Middle frontal gyrus (tissue), 1 donor: ENCODE results near the gene SLC34A1.
"Not testable (repeated sequence)": the region's sequence is repeated elsewhere in the genome, so short reads cannot be mapped to it uniquely, and the experiment has no call there.

Experiments
- DNase-seq: peaks from one replicate; pipeline ENCODE4 v3.0.0-alpha.2; 2015; ENCODE audit warnings: low spot score; ENCODE audit errors: extremely low spot score

Gene SLC34A1

DNA sequence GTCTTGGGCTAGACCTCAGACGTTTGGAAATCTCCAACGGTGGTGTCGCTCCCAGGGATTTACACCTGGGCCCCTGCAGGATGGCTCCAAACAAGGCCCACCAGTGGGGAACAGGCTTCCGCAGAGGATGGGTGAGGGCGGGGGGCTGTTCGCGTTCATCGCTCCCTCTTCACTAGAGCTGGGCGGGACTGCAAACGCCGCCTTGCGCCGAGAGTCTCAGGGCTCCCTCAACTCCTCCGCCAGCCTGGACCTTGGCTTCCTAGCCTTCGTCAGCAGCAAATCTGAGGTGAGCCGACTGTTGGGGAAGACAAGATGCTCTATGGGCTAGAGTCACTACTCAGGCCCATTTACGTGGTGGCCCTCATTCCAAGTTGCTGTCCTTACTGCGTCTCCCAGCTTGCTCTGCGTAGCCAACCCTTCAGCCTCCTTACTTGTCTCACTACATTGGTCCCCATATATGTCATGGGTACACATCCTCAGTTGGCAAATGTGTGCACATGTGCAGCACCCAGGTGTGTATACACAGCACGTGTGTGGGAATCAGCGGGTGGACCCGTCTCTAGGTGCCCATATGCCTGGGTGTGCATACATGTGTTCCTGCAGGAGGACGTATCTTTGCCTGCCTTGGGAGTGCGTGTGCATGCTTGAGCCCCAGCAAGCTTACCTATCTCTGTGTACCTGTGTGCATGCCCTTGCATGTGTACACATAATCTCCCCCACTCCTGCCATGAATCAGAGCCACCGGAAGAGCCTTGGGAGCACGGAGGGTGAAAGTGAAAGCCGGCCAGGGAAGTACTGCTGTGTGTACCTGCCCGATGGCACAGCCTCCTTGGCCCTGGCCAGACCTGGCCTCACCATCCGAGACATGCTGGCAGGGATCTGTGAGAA, 16.0 kb upstream of the SLC34A1 start:
- DNase-seq, result no peak

DNA sequence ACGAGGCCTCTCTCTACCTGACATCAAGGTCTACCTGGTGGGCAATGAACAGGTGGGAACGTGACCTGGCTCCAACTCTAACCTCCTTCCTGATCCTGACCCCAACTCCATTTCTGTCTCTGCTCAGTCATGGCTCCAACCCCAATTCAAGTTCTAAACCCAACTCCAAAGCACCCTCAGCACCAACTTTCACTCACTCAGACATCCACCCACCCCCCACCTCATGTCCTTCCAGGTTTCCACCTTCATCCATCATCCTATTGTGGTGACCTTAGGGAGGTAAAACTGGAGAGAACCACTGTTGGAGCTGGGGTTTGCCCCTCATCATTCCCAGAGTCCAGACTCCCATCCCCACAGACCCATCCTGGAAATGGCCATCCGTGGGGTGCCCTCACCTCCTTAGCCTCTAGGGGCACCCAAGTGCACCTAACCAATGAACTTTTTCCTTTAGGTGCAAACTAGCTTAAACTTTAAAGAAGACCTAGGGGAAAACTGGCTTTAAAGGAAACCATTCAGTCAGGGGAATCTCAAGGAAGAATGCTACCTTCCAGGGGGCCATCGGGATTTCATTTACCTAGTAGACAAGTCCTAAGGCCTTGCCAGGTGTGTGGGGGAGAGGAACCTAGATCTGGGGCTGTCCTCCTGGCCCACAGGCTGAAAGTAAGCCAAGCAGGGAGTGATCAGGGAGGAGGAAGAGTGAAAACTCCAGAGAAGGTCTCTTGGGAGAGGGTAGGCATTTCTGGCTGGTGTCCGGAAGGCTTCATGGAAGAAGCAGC, 15.2 kb upstream of the SLC34A1 start:
- DNase-seq, result no peak

DNA sequence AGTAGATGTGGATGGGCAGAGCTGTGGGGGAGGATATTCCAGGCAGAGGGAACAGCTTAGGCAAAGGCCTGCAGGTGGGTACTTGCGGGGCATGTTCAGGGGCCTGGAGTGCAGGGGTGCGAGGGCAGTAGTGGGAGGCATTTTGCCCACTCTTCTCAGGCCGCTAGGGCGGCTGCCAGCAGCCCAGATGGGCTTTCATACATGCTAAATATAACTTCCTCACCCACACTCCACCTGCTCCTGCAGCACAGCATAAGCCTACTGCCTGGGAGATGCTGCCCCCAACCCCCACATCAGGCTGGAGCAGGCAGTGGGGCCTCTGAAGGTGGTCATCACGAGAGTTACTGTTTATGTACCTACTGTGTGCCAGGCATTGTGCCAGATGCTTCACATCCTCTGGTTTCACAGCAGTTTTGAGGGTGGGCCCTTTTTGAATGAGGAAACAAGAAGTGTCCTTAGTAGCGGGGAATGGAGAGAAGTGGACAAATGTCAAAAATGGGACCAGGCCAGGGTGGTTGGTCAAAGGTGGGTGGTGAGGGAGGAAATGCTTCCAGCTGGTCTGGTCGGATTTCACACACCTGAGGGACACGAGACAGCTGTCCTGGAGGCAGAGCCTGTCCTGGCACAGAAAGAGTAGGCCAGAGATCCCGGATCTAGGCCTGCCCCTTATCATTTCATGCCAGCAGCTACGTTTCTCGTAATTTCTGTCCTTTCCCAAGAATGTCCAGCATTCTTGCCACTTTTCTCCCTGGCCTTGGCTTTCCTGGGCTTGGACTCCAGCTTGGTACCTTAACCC, 14.4 kb upstream of the SLC34A1 start:
- no peak for DNase-seq

DNA sequence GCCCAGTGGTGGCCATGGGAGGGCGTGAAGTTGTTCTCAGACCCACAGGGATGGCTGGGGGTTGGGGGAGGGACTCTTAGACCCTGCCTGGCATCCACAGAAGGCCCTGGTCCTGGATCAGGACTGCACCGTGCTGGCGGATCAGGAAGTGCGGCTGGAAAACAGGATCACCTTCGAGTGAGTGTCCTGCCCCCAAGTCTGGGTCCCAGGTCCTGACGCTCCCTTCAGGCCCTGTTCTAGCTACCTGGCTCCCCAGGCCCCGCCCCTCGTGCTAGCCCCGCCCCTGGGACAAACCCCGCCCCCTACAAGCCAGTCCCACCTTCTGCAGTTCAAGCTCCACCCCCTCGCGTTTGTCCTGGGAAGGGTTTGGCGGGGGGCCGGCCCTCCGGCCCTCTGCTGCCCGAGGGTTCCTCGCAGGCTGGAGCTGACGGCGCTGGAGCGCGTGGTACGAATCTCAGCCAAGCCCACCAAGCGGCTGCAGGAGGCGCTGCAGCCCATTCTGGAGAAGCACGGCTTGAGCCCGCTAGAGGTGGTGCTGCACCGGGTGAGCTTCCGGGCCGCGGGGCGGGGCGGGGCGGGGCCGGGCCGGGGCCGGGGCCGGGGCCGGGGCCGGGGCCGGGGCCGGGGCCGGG, 13.6 kb upstream of the SLC34A1 start:
- no peak for DNase-seq

DNA sequence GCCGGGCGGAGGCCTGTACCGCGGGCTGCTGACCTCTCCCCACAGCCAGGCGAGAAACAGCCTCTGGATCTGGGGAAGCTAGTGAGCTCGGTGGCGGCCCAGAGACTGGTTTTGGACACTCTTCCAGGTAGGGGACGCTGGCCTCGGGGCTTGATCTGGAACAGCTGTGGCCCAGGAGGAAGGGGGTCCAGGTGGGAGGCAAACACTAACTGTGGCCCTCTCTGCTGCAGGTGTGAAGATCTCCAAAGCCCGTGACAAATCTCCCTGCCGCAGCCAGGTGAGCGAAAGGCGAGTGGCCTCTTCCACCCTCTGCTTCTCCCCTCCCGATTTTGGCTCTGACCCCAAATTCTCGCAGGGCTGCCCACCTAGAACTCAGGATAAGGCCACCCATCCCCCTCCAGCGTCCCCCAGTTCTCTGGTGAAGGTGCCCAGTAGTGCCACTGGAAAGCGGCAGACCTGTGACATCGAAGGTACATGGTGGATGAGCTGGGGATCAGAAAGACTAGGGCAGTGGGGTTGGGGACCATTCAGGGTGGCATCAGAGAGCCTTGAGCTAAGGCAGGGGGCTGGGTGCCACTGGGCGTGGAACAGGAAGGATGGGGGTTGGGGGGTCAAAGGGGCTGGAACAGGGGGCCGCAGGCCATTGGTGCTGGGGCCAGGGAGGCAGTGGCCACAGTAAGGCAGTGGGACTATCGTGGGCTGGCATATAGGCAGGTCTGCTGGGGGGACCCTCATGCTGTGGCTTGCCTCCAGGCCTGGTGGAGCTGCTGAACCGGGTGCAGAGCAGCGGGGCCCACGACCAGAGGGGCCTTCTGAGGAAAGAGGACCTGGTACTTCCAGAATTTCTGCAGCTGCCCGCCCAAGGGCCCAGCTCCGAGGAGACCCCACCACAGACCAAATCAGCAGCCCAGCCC, 12.9 kb upstream of the SLC34A1 start:
- DNase-seq, result no peak

DNA sequence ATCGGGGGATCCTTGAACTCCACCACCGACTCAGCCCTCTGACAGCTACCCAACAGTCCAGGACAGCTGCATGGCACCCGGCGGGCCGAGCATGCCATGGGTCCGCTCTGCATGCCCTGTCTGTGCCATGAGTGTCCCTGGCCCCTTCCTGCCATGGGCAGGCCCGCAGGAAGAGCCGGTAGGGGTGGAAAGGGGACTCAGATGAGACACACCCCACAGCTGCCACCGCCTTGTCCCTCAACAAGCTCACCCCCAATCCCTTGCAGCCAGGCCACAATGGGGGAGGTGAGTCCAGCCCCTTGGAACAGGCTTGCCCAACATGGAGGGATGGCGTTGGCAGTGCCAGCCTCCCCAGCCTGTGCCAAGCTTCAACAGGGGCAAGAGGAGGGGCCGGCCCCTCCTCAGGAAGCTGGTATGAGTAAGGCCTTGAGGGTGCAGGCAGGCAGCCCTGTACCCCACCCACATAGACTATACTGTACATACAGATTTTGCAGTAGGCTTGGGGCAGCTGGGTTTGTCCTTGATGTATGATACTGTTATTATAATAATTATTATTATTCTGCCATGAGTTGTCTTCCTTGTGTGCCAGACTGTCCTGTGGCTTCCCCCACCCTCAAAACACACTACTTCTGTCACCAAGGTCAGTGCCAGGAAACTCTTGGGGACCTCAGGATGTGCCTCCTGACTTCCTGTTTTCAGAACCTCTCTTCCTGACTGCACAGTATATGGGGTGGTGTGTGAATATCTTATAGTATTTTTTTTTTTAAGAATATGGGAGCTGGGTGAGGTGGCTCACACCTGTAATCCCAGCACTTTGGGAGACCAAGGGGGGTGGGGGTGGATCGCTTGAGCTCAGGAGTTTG, 12.0 kb upstream of the SLC34A1 start:
- DNase-seq, result no peak

DNA sequence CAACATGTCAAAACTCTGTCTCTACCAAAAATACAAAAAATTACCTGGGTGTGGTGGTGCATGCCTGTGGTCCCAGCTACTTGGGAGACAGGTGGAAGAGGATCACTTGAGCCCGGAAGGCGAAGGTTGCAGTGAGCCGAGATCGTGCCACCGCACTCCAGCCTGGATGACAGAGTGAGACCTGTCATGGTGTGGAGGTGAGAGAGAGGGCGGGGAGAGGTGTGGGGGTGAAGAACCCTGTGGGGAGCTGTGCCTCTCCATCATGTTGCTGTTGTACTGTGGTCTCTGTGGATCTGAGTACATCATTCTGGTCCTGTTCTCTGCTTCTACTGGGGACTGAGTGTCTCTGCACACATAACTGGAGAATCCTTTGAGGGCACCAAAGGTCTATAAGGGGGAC, 11.3 kb upstream of the SLC34A1 start:
- DNase-seq, result no peak

DNA sequence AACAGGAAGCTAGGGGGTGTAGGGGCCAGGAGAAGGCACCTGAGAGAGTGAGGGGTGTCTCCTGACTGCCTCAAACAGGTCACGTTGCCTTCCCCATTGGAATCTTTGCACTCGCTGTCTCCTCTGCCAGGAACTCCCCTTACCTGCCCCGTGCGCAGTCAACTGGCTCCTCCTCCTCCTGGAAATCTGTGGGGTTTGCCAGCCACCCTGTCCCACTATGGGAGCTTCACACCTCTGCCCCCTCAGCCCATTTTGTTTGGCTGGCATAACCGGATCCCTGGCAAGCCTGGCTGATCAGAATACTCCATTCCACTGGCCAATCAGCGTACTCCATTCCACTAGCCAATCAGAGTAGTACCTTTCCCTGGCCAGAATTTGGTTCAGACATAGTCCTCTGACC, 10.4 kb upstream of the SLC34A1 start:
- no peak for DNase-seq

DNA sequence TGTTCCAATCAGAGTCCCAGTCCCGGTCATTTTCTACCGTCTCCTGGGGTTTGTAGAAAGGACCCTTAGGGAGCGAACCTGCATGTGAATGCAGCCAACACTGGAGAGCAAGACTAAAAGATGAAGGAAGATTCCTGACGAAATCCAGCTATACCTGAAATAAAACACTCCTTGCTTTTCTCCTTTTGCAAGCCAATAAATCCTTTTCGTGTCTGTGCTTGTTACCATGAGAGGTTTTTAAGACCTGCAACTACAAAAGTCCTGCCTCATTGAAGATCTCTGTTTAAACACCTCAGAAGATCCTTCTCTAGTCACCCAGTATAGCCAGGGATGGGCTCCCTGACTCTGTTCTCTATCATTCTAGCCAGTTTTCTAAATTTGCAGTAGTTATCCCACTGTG, 10.0 kb upstream of the SLC34A1 start:
- no peak for DNase-seq

DNA sequence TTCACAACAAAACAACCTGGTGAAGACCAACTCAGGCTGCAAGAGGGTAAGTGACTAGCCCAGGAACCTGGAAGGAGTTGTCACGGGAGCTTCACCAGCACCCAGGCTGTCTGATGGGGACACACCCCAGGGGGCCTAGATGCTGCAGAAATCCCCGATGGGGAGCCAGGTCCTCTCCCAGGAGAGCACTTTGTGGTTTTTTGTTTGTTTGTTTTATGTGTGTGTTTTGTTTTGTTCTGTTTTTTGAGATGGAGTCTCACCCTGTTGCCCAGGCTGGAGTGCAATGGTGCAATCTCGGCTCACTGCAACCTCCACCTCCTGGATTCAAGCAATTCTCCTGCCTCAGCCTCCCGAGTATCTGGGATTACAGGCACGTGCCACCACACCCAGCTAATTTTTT, 8.7 kb upstream of the SLC34A1 start:
- DNase-seq, result not testable (repeated sequence)

DNA sequence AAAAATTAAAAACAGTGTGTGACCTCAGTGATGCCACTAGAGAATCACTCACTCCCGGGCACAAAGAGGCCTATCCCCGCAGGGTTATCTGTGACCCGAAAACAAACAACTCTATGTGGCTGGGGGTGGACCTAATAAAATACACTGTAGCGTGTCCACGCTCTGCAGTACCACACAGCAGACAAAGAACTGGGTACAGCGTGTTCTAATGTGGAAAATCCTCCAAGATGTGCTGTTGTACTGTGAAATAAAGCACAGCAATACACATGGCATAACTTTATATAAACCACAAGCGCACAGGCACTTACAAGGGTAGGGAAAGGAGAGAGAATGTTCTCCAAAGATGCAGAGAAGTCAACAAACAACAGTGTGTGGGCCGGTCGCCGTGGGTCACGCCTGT, 8.1 kb upstream of the SLC34A1 start:
- no peak for DNase-seq

DNA sequence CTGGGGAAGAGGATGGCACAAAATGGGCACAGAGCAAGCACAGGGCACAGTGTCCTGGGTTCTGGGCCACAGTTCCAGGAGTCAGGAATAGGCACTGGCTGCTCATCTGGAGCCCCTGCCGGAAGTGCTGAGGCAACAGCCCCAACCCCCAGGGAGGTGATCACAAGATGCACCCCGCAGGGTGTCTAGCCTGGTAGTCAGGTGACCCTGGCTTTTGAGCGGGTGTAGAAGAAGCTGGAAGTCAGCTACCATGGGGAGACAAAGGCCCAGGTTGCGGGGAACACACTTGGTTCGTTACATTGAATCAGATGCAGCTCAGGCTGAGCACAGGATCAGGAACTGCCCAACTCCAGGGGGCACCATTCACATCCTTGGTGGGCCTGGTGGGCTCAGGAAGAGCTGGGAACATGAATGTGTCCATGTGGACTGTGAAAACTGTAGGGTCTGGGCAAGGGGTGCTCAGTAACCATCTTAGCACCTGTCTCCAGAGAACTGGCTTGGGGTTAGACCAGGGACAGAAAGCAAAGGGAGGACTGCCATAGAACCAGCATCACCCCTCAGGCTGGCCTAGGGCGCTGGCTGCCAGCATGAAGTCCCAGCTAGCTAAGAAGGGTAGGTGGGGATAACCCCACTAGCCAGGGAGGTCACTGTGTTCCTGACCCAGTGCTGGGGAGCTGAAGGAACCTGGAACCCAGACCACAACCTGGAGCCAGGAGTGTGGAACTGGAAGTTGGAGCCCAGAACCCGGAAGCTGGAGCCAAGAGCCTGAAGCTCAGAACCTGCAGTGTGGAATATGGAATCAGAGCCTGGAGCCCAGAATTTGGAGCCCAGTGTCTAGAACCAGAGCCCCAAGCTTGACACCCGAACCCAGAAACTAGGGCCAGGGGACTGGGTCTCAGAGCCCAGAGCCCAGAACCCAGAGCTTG, 6.1 kb upstream of the SLC34A1 start:
- no peak for DNase-seq

DNA sequence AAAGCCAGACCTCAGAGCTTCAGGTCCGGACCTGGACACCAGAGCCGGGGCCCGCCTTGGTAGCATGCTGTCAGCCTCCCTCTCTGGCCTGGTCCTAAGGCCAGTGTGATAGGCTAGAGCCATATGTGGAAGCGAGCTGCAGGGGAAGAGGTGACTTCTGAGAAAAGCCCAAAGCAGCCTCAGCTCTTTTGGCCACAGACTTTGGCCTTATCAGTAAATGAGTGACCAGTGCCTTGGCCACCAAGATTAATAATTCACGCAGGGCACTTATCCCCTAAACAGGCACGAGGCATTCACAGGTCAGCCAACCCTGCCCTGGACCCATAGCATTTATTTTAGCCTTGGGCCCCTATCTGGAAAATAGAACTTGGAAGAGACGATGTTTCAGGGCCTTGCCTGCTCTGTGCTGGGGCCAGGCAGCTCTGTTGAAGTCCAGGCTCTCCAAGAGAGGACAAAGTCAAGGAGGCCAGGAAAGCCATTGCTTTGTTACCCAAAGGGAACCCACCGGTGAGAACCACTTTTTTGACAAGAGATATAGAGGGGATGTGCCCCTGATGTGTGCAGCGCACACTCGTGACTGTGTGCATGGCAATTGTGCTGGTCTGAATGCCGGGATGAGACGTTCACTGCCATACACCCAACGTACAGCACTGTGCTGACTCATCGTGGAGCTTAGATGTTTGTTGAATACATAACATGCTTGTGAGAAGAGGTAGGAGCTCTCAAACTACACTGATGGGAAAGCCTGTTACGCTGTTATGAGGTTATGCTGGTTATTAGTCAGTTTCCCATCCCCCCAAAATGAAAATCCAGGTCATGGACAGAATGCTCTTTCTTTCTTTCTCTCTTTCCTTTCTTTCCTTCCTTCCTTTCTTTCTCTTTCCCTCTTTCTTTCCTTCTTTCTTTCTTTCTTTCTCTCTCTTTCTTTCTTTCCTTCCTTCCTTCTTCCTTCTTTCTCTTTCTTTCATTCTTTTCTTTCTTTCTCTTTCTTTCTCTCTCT, 5.0 kb upstream of the SLC34A1 start:
- DNase-seq, result no peak

DNA sequence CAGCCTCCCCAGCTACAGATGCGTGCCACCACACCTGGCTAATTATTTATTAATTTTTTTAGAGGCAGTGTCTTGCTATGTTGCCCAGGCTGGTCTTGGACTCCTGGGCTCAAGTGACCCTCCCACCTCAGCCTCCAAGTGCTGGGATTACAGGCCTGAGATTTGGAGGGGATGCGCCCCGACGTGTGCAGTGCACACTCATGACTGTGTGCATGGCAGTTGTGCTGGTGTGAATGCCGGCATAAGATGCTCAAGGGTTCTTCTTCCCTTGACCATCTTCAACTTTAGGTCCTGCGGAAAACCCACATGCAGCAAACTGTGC, 3.5 kb upstream of the SLC34A1 start:
- no peak for DNase-seq

DNA sequence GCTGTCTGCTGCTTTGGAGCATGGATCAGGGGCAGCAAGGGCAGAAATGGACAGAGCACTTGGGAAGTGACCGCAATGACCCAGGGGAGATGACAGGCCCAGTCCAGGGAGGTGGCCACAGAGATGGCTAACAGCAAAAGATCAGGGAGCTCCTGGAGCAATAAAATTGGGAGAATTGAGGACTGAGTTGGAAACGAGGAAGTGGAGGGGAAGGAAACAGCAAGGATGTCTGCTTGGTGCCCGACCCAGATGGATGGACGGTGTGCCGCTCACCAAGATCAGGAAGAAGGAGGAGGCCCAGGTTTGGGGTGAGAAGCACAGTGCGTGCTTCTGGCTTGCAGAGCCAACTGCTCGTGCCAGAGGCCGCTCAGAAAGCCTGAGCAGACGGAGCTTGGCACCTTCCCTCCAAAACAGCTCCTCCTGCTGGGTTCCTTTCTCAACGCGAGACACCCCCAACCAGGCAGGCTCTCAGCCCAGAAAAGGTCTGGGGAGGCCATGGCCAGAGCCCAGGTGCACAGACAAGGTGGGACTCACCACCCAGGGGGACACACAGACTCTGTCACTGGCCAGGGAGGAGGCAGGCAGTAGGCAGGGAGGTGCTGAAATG, 1.7 kb upstream of the SLC34A1 start:
- no peak for DNase-seq

DNA sequence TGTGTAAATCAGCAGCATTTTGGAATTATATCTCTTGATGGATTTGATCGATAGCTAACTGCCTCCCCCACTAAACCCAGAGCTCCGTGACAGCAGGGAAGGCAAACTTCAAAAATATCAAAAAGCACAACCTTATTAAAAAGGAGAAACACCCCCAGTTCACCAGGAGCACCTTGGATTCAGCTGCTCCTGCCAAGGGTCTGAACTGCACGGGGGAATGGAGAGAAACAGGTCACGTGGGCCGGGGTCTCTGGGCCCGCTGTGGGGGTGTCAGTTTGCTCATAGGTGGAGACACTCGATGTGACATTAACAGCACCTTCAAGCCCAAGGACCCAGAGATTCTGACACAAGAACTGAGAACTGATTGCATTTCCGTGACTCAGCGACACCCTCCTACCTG, 1.1 kb upstream of the SLC34A1 start:
- no peak for DNase-seq

DNA sequence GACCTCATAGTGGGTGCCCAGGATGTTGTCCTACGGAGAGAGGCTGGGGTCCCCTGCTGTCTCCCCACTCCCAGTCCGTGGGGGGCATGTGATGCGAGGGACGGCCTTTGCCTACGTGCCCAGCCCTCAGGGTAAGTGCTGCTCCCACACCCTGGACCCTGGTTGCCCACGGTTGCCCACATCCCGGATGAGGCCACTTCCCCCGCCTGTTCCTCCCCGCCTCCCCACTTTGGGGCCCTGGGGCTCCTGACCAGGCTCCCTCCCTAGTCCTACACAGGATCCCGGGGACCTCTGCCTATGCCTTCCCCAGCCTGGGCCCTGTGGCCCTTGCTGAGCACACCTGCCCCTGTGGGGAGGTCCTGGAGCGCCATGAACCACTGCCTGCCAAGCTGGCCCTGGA, 1.5 kb downstream of the SLC34A1 start:
- DNase-seq, result no peak
